HepG2 (cell line): ENCODE data around the gene PUDP. TPM values are rescaled to one million over a fixed set of nuclear protein-coding genes. Genes with fewer than 3 reads are reported as not detected.

ENCODE experiments used
- AGO2 ChIP-seq: fragments of 200-400 bp; formaldehyde crosslinking; optimal IDR thresholded peaks from 2 replicates; pipeline ENCODE3; 2017; ENCODE audit warnings: mild to moderate bottlenecking, low read depth, low read length, moderate library complexity
- ASH2L ChIP-seq: fragments of 300-600, 200-600 bp; sonication (generic); IDR thresholded peaks from 2 replicates; pipeline ENCODE4 v1.7.0; 2017; ENCODE audit warnings: low read depth, mild to moderate bottlenecking, moderate library complexity, mixed read lengths, low read length; ENCODE audit not compliant: insufficient read length
- ATF6 ChIP-seq: sonication (generic); formaldehyde crosslinking; conservative IDR thresholded peaks from 2 replicates; pipeline ENCODE4 v1.4.0; 2020; ENCODE audit warnings: missing genetic modification reagents
- CBX5 ChIP-seq: sonication (generic); formaldehyde crosslinking; IDR thresholded peaks from 2 replicates; pipeline ENCODE4 v1.4.0; 2020; ENCODE audit warnings: missing genetic modification reagents, borderline replicate concordance
- FOXA3 ChIP-seq: IDR thresholded peaks from 2 replicates; pipeline ENCODE4 v1.6.1; 2016; ENCODE audit warnings: missing genetic modification reagents, missing compliant biosample characterization
- GATAD2A ChIP-seq: IDR thresholded peaks from 2 replicates; pipeline ENCODE4 v1.6.1; 2016
- HNF4A ChIP-seq: sonication (generic); formaldehyde crosslinking; IDR thresholded peaks from 2 replicates; pipeline ENCODE4 v1.4.0; 2020; ENCODE audit warnings: missing genetic modification reagents
- NFKBIZ ChIP-seq: IDR thresholded peaks from 2 replicates; pipeline ENCODE4 v1.6.1; 2018; ENCODE audit warnings: missing genetic modification reagents, missing compliant biosample characterization
- PPARG ChIP-seq: conservative IDR thresholded peaks from 2 replicates; pipeline ENCODE4 v1.6.1; 2016; ENCODE audit warnings: missing biosample characterization, missing genetic modification reagents
- RARA ChIP-seq: IDR thresholded peaks from 2 replicates; pipeline ENCODE4 v1.6.1; 2016; ENCODE audit warnings: missing genetic modification reagents, missing compliant biosample characterization
- RXRB ChIP-seq: IDR thresholded peaks from 2 replicates; pipeline ENCODE4 v1.6.1; 2016; ENCODE audit warnings: borderline replicate concordance, missing genetic modification reagents, missing compliant biosample characterization
- SALL1 ChIP-seq: sonication (generic); formaldehyde crosslinking; IDR thresholded peaks from 2 replicates; pipeline ENCODE4 v1.8.0; 2022; ENCODE audit warnings: mild to moderate bottlenecking, missing genetic modification reagents
- STAG1 ChIP-seq: sonication (generic); formaldehyde crosslinking; IDR thresholded peaks from 2 replicates; pipeline ENCODE4 v1.4.0; 2020; ENCODE audit warnings: missing genetic modification reagents
- ZNF282 ChIP-seq: fragments of 450-650 bp; IDR thresholded peaks from 2 replicates; pipeline ENCODE4 v1.6.1; 2018; ENCODE audit not compliant: partially characterized antibody
- ZNF3 ChIP-seq: IDR thresholded peaks from 2 replicates; pipeline ENCODE4 v1.7.0; 2017; ENCODE audit warnings: inconsistent platforms
- ZNF367 ChIP-seq: sonication (generic); formaldehyde crosslinking; IDR thresholded peaks from 2 replicates; pipeline ENCODE4 v1.4.0; 2020; ENCODE audit warnings: missing genetic modification reagents, borderline replicate concordance
- polyA plus RNA-seq, 8 experiments: library from polyadenylated mRNA; depleted of rRNA in 3 of 8; stranded (reverse) in 7 of 8; unstranded in 1 of 8; fragments of >200 nt; fragmentation: Illumina TruSeq in 4 of 8; extraction: Trizol in 4 of 8; gene quantifications; 2 replicates each; pipeline versions ENCODE4 v1.2.1 to v1.2.3, GENCODE V29; 2011 to 2016; ENCODE audit warnings: low read depth in 4 of 8, missing spikeins in 1 of 8, mixed read lengths in 1 of 8; ENCODE audit not compliant: insufficient read depth in 1 of 8
- total RNA-seq, 5 experiments: library from RNA; depleted of rRNA; stranded (reverse); fragments of >200 nt; fragmentation: Illumina TruSeq; extraction: Trizol; gene quantifications; 2 replicates each; pipeline ENCODE4 v1.2.3, GENCODE V29; 2016; ENCODE audit warnings: low read depth in 1 of 5
- TF ChIP-seq, protein P1 (sequence below): sonication (generic); formaldehyde crosslinking; IDR thresholded peaks from 2 replicates; pipeline ENCODE4 v1.8.1; 2023; ENCODE audit warnings: missing genetic modification reagents, mild to moderate bottlenecking, borderline replicate concordance
- TF ChIP-seq, protein P2 (sequence below): sonication (generic); formaldehyde crosslinking; IDR thresholded peaks from 2 replicates; pipeline ENCODE4 v1.4.0; 2020; ENCODE audit warnings: mild to moderate bottlenecking, missing genetic modification reagents, borderline replicate concordance
- TF ChIP-seq, protein P3 (sequence below): IDR thresholded peaks from 2 replicates; pipeline ENCODE4 v1.4.0; 2020; ENCODE audit warnings: mild to moderate bottlenecking, missing genetic modification reagents

Gene PUDP
- total and polyA plus RNA-seq, 2 of the 13 experiments (the other 11 are each of a cell fraction or from before 2014, with no cell fraction given): 7.5 to 23.5 TPM

DNA sequence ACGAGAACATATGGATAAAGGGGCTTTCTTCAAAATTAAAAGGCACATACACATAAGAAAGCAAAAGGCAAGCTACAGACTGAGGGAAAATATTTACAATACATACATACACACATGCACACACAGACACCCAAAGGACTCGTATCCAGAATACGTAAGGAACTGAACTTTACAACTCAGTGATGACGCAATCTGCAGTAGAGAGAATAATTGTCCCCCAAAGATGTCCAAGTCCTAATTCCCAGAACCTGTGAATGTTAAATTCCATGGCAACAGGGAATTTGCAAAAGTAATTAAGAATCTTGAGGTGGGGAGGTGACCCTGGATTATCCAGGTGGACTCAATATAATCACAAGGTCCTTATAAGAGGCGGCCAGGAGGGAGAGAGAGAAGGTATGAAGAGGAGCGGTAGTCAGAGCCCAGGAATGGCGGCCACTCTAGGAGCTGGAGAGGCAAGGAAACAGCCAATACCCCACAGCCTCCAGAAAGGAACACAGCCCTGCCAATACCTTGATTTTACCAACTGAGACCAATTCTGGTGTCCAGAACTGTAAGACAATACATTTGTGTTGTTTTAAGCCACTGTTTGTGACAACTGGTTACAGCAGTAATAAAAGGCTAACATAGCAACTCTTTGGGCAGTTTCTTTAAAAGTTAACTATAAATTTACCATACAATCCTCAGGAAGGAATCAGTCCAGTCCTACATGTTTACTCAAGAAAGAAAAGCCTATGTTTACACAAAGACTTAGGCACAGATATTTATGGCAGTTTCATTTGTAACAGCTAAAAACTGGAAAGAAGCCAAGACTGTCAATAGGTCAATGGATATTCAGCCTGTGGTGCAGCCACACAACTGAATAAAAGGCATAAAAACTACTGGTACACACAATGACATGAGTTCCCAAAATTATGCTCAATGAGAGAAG, 27.7 kb downstream of the PUDP start (continued):
- peak; percentile 56; the same call in 1 of the 2 replicates for TF ChIP-seq RXRB (CRISPR knock-in tag)
- no peak for TF ChIP-seq ASH2L
- TF ChIP-seq FOXA3 (CRISPR knock-in tag): peak; percentile 91
- TF ChIP-seq, protein P1, sequence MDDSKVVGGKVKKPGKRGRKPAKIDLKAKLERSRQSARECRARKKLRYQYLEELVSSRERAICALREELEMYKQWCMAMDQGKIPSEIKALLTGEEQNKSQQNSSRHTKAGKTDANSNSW (CRISPR knock-in tag): no peak
- TF ChIP-seq NFKBIZ (CRISPR knock-in tag): no peak
- no peak for TF ChIP-seq CBX5
- peak; percentile 45; the same call in 1 of the 2 replicates for TF ChIP-seq RARA (CRISPR knock-in tag)
- TF ChIP-seq SALL1 (CRISPR knock-in tag): peak; percentile 21; the same call in 1 of the 2 replicates
- peak; percentile 95 for TF ChIP-seq PPARG
- peak; percentile 30 for TF ChIP-seq HNF4A (CRISPR knock-in tag)
- no peak for TF ChIP-seq AGO2
- no peak for TF ChIP-seq ZNF367 (CRISPR knock-in tag)
- TF ChIP-seq, protein P2, sequence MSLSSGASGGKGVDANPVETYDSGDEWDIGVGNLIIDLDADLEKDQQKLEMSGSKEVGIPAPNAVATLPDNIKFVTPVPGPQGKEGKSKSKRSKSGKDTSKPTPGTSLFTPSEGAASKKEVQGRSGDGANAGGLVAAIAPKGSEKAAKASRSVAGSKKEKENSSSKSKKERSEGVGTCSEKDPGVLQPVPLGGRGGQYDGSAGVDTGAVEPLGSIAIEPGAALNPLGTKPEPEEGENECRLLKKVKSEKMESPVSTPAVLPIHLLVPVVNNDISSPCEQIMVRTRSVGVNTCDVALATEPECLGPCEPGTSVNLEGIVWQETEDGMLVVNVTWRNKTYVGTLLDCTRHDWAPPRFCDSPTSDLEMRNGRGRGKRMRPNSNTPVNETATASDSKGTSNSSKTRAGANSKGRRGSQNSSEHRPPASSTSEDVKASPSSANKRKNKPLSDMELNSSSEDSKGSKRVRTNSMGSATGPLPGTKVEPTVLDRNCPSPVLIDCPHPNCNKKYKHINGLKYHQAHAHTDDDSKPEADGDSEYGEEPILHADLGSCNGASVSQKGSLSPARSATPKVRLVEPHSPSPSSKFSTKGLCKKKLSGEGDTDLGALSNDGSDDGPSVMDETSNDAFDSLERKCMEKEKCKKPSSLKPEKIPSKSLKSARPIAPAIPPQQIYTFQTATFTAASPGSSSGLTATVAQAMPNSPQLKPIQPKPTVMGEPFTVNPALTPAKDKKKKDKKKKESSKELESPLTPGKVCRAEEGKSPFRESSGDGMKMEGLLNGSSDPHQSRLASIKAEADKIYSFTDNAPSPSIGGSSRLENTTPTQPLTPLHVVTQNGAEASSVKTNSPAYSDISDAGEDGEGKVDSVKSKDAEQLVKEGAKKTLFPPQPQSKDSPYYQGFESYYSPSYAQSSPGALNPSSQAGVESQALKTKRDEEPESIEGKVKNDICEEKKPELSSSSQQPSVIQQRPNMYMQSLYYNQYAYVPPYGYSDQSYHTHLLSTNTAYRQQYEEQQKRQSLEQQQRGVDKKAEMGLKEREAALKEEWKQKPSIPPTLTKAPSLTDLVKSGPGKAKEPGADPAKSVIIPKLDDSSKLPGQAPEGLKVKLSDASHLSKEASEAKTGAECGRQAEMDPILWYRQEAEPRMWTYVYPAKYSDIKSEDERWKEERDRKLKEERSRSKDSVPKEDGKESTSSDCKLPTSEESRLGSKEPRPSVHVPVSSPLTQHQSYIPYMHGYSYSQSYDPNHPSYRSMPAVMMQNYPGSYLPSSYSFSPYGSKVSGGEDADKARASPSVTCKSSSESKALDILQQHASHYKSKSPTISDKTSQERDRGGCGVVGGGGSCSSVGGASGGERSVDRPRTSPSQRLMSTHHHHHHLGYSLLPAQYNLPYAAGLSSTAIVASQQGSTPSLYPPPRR (CRISPR knock-in tag): 0 out of 2 replicates have a peak, but pooled peaks have one; percentile 20
- no peak for TF ChIP-seq STAG1 (CRISPR knock-in tag)
- TF ChIP-seq ZNF3 (CRISPR knock-in tag): no peak
- peak; percentile 57 for TF ChIP-seq GATAD2A (CRISPR knock-in tag)
- TF ChIP-seq ATF6 (CRISPR knock-in tag): no peak
- no peak for TF ChIP-seq ZNF282
- TF ChIP-seq, protein P3, sequence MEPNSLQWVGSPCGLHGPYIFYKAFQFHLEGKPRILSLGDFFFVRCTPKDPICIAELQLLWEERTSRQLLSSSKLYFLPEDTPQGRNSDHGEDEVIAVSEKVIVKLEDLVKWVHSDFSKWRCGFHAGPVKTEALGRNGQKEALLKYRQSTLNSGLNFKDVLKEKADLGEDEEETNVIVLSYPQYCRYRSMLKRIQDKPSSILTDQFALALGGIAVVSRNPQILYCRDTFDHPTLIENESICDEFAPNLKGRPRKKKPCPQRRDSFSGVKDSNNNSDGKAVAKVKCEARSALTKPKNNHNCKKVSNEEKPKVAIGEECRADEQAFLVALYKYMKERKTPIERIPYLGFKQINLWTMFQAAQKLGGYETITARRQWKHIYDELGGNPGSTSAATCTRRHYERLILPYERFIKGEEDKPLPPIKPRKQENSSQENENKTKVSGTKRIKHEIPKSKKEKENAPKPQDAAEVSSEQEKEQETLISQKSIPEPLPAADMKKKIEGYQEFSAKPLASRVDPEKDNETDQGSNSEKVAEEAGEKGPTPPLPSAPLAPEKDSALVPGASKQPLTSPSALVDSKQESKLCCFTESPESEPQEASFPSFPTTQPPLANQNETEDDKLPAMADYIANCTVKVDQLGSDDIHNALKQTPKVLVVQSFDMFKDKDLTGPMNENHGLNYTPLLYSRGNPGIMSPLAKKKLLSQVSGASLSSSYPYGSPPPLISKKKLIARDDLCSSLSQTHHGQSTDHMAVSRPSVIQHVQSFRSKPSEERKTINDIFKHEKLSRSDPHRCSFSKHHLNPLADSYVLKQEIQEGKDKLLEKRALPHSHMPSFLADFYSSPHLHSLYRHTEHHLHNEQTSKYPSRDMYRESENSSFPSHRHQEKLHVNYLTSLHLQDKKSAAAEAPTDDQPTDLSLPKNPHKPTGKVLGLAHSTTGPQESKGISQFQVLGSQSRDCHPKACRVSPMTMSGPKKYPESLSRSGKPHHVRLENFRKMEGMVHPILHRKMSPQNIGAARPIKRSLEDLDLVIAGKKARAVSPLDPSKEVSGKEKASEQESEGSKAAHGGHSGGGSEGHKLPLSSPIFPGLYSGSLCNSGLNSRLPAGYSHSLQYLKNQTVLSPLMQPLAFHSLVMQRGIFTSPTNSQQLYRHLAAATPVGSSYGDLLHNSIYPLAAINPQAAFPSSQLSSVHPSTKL: 0 out of 2 replicates have a peak, but pooled peaks have one; percentile 34
